GM12891 (cell line): ENCODE data around the gene SNAPIN.

Experiments used
- POLR2A ChIP-seq: IDR thresholded peaks from 2 replicates; pipeline ENCODE4 v1.6.1; 2011; ENCODE audit warnings: low read depth, low read length, control low read depth
- POLR2AphosphoS5 ChIP-seq: IDR thresholded peaks from 2 replicates; pipeline ENCODE4 v1.6.1; 2011; ENCODE audit warnings: low read depth, low read length, control low read depth
- POU2F2 ChIP-seq: IDR thresholded peaks from 2 replicates; pipeline ENCODE4 v1.6.1; 2011; ENCODE audit warnings: low read depth, mild to moderate bottlenecking, control low read depth, low read length, moderate library complexity
- SPI1 ChIP-seq: IDR thresholded peaks from 2 replicates; pipeline ENCODE4 v1.6.1; 2011; ENCODE audit warnings: low read depth, low read length, control low read depth
- TAF1 ChIP-seq: IDR thresholded peaks from 2 replicates; pipeline ENCODE4 v1.6.1; 2011; ENCODE audit warnings: low read depth, low read length, control low read depth

GRCh38 chr1:153688276-153688675, 29.8 kb downstream of the SNAPIN start:
- no peak for TF ChIP-seq TAF1
- no peak for TF ChIP-seq POLR2AphosphoS5
- no peak for TF ChIP-seq POLR2A
- TF ChIP-seq POU2F2, result no peak
- no peak for TF ChIP-seq SPI1
